Lower leg skin (tissue), 3 donors: ENCODE results near the gene PTPRT.

Source experiments
- POLR2A ChIP-seq, 2 donors: fragments of 450-650 bp; IDR thresholded peaks; one replicate each; pipeline ENCODE4 v1.6.1; 2016 to 2017; ENCODE audit warnings: antibody characterized with exemption in 2 of 2, mild to moderate bottlenecking in 1 of 2, moderate library complexity in 1 of 2
- TF ChIP-seq, protein P1 (sequence below), 3 donors: fragments of 450-650 bp; IDR thresholded peaks; one replicate each; pipeline ENCODE4 v1.5.1; 2016; ENCODE audit warnings: antibody characterized with exemption in 3 of 3, mild to moderate bottlenecking in 3 of 3, moderate library complexity in 2 of 3

GRCh38 chr20:42181064-42181463 lies 1008.6 kb downstream of the PTPRT start:
- TF ChIP-seq, protein P1, sequence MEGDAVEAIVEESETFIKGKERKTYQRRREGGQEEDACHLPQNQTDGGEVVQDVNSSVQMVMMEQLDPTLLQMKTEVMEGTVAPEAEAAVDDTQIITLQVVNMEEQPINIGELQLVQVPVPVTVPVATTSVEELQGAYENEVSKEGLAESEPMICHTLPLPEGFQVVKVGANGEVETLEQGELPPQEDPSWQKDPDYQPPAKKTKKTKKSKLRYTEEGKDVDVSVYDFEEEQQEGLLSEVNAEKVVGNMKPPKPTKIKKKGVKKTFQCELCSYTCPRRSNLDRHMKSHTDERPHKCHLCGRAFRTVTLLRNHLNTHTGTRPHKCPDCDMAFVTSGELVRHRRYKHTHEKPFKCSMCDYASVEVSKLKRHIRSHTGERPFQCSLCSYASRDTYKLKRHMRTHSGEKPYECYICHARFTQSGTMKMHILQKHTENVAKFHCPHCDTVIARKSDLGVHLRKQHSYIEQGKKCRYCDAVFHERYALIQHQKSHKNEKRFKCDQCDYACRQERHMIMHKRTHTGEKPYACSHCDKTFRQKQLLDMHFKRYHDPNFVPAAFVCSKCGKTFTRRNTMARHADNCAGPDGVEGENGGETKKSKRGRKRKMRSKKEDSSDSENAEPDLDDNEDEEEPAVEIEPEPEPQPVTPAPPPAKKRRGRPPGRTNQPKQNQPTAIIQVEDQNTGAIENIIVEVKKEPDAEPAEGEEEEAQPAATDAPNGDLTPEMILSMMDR (IDR thresholded peaks at IDR 0.05) = no peak
- TF ChIP-seq POLR2A (IDR thresholded peaks at IDR 0.05) = no peak
